HG03558 (cell line): Measurements from ENCODE around the gene BIN1.

Experiments
- ATAC-seq: cut with Tn5 transposase; IDR thresholded peaks from one replicate; pipeline ENCODE4 v1.9.1; 2021; ENCODE audit warnings: moderate number of reproducible peaks; ENCODE audit not compliant: unreplicated experiment; ENCODE audit errors: extremely low read depth

Gene BIN1

GRCh38 chr2:127012215-127012614 is 94.7 kb downstream of the BIN1 start:
- no peak for ATAC-seq

- ATAC-seq, result no peak
Measured at GRCh38 chr2:127011796-127012195, 95.2 kb downstream of the BIN1 start.

DNA sequence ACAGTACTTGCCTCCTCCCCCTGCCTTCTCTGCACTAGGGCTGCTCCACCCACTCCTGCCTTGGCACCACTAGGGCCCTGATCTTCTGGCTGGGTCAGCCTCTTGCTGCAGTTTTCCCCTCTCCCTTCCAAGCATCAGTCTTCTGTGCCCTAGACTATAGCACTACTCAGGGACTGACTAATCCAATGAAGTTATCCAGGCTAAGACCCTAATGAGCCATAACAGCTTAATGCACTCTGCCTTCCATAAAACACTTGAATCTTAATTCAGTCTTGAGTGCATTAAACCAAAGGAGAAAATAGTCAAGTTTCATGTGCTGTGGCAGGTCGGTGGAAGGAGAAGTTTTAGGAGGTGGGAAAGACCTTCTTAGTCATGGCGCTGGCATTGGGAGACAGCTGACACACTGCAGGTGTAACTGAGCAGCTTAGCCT is 95.7 kb downstream of the BIN1 start:
- no peak for ATAC-seq

- ATAC-seq, result no peak
Measured at GRCh38 chr2:127008265-127009015, 98.5 kb downstream of the BIN1 start.

- ATAC-seq, result no peak
Measured at GRCh38 chr2:127007652-127008051, 99.3 kb downstream of the BIN1 start.

DNA sequence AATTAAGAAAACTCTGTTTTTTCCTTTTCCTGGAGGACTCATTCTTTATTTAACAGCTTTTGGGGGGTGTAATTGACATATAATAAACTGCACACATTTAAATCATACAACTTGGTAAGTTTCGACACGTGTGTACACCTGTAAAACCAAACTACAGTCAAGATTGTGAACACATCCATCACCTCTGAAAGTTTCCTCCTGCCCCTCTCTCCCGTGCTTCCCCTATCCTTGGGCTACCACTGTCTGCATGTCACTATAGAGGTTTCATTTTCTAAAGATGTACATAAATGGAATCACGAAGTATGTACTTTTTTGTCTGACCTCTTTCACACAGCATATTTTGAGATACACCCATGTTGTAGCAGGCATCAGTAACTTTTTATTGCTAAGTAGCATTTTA is 100.0 kb downstream of the BIN1 start:
- no peak for ATAC-seq

- ATAC-seq, result no peak
Measured at GRCh38 chr2:127004893-127005600, 101.9 kb downstream of the BIN1 start.

- ATAC-seq, result no peak
Measured at GRCh38 chr2:127003070-127003800, 103.7 kb downstream of the BIN1 start.

GRCh38 chr2:127001751-127002150 is 105.2 kb downstream of the BIN1 start:
- ATAC-seq, result no peak

DNA sequence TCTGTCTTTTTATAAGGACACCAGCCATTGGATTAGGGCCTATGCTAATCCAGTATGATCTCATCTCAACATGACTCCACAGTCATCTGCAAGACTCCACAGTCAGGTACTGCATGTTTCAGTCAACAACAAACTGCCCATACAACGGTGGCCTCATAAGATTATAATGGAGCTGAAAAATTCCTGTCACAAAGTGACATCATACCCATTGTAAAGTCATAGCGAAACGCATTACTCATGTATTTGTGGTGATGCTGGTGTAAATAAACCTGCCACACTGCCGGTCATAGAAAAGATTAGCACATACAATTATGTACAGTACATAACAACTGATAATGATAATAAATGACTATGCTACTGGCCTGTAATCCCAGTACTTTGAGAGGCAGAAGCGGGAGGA is 106.0 kb downstream of the BIN1 start:
- ATAC-seq, result no peak

DNA sequence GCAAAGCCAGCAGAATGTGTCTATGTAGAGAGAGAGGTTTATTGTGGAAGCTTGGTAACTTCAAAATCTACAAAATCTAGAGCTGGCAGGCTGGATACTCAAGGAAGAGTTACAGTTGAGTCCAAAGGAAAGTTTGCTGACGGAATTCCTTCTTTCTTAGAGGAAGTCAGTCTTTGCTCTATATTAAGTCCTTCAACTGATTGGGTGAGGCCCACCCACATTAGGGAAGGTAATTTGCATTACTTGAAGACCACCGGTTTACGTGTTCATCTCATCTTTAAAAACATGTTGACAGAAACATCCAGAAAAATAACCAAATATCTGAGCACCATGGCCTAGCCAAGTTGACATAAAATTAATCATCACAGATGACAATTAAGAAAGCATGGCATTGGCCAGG is 106.8 kb downstream of the BIN1 start:
- no peak for ATAC-seq

GRCh38 chr2:126999106-126999756 is 107.7 kb downstream of the BIN1 start:
- ATAC-seq, result no peak

DNA sequence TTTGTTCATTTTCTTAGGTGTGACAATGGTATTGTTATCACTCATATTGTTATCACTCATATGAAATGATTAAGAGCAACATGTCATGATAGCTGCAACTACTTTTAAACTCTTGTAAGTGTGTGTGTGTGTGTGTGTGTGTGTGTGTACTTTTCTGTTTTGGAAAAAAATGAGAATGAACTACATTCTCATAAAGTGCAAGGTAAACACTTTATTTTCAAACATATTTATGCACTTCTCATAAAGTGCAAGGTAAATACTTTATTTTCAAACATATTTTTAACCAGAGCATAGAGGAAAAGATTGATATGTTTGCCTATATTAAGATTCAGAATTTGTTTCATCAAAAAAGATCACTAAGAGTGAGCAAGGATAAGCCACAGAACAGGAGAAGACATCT is 108.5 kb downstream of the BIN1 start:
- ATAC-seq, result no peak
